GM12878 (cell line): ENCODE results near the gene CCDC127. TPM values are rescaled to one million over a fixed set of nuclear protein-coding genes. Genes with fewer than 3 reads are reported as not detected.

Experiments
- ATAC-seq: fragments of 200-7000 bp; cut with Tn5 transposase; 3 replicates; pipeline ENCODE4 v1.9.1; 2020; ENCODE audit warnings: mild to moderate bottlenecking, moderate library complexity
- BruUV-seq: library from RNA; stranded (reverse); fragments of 400-500 nt; replicated peaks from 2 replicates; lab custom pipeline; 2021; lab: Mats Ljungman, UMichigan
- CTCF ChIA-PET: fragments of 300-600 bp; sonication (Branson Sonifier 250); formaldehyde crosslinking; extraction: SDS; loops from one replicate; lab custom pipeline; 2021; ENCODE audit warnings: inconsistent platforms; lab: Yijun Ruan, JAX
- POLR2A ChIA-PET: fragments of 350-600 bp; formaldehyde crosslinking; extraction: SDS; loops from one replicate; lab custom pipeline; 2021; ENCODE audit warnings: inconsistent platforms; lab: Charles Lee
- RAD21 ChIA-PET: fragments of 300-600 bp; sonication (Branson Sonifier 250); formaldehyde crosslinking; loops from one replicate; lab custom pipeline; 2023; ENCODE audit warnings: antibody characterized with exemption; ENCODE audit not compliant: unreplicated experiment; lab: Charles Lee
- SMC1A ChIA-PET: fragments of 300-600 bp; sonication (Branson Sonifier 250); formaldehyde crosslinking; loops from one replicate; lab custom pipeline; 2023; ENCODE audit not compliant: unreplicated experiment, uncharacterized antibody; lab: Charles Lee
- DNase-seq: peaks from one replicate; pipeline ENCODE4 v3.0.0-alpha.2; 2011; ENCODE audit warnings: low read depth, low spot score
- FAIRE-seq: peaks from 3 replicates; lab custom pipeline; 2011; peaks lifted over from hg19 to GRCh38; lab: Jason Lieb, UNC
- H2AFZ ChIP-seq: 2 replicates; pipeline ENCODE4 v1.6.0; 2011; ENCODE audit warnings: low read depth, low read length, control low read depth; ENCODE audit not compliant: control insufficient read depth
- H3K27ac ChIP-seq: 2 replicates; pipeline ENCODE4 v1.5.1; 2011; ENCODE audit warnings: control low read depth; ENCODE audit not compliant: control insufficient read depth, insufficient read depth
- H3K27me3 ChIP-seq, 2 experiments: replicated peaks in 1 of 2; 2 replicates each; pipeline versions ENCODE4 v1.6.0 to v1.6.1; 2011; ENCODE audit warnings: low read length in 1 of 2; ENCODE audit not compliant: control insufficient read depth in 2 of 2, insufficient read depth in 2 of 2
- H3K36me3 ChIP-seq, 2 experiments: 2 replicates each; pipeline ENCODE4 v1.5.1; 2011; ENCODE audit warnings: low read length in 1 of 2; ENCODE audit not compliant: control insufficient read depth in 2 of 2, insufficient read depth in 2 of 2
- H3K4me1 ChIP-seq: 2 replicates; pipeline ENCODE4 v1.6.1; 2011; ENCODE audit warnings: mild to moderate bottlenecking, low read length, moderate library complexity, mixed read lengths; ENCODE audit not compliant: control insufficient read depth, insufficient read depth
- H3K4me2 ChIP-seq: 2 replicates; pipeline ENCODE4 v1.6.0; 2011; ENCODE audit warnings: control low read depth; ENCODE audit not compliant: control insufficient read depth, insufficient read depth
- H3K4me3 ChIP-seq: fragments of 200-600 bp; sonication (generic); 2 replicates; pipeline ENCODE4 v1.5.1; 2016
- H3K79me2 ChIP-seq: 2 replicates; pipeline ENCODE4 v1.6.0; 2011; ENCODE audit warnings: low read length; ENCODE audit not compliant: control insufficient read depth, insufficient read depth
- H3K9ac ChIP-seq: 2 replicates; pipeline ENCODE4 v1.8.0; 2011; ENCODE audit warnings: low read length, control low read depth, mixed read lengths; ENCODE audit not compliant: control insufficient read depth, insufficient read depth
- H3K9me3 ChIP-seq: replicated peaks from 3 replicates; pipeline ENCODE4 v1.5.1; 2011; ENCODE audit warnings: mild to moderate bottlenecking, low read length; ENCODE audit not compliant: control insufficient read depth, insufficient read depth
- H4K20me1 ChIP-seq: 2 replicates; pipeline ENCODE4 v1.6.0; 2011; ENCODE audit not compliant: control insufficient read depth, insufficient read depth
- BRCA1 ChIP-seq: IDR thresholded peaks from 2 replicates; pipeline ENCODE4 v1.6.1; 2011; ENCODE audit warnings: low read depth, low read length, improper control_type of control experiment
- CEBPZ ChIP-seq: fragments of 150-350 bp; IDR thresholded peaks from 2 replicates; pipeline ENCODE4 v1.6.1; 2016; ENCODE audit warnings: low read depth, low read length
- CHD4 ChIP-seq: fragments of 200-600 bp; sonication (generic); IDR thresholded peaks from 2 replicates; pipeline ENCODE4 v1.6.1; 2016; ENCODE audit warnings: mild to moderate bottlenecking
- GATAD2B ChIP-seq: fragments of 450-650 bp; conservative IDR thresholded peaks from 2 replicates; pipeline ENCODE4 v1.6.1; 2017; ENCODE audit warnings: low read depth, mild to moderate bottlenecking, moderate library complexity
- MEF2B ChIP-seq: fragments of 450-650 bp; IDR thresholded peaks from 2 replicates; pipeline ENCODE4 v1.6.1; 2018; ENCODE audit warnings: mild to moderate bottlenecking, moderate library complexity; ENCODE audit not compliant: partially characterized antibody, poor library complexity, severe bottlenecking
- NBN ChIP-seq: fragments of 450-650 bp; IDR thresholded peaks from 2 replicates; pipeline ENCODE4 v1.6.1; 2016
- NR2F1 ChIP-seq: fragments of 450-650 bp; conservative IDR thresholded peaks from 2 replicates; pipeline ENCODE4 v1.6.1; 2017; ENCODE audit warnings: mild to moderate bottlenecking
- RAD51 ChIP-seq: fragments of 450-650 bp; IDR thresholded peaks from 2 replicates; pipeline ENCODE4 v1.6.1; 2016; ENCODE audit warnings: moderate library complexity, mild to moderate bottlenecking, inconsistent platforms
- ZNF217 ChIP-seq: fragments of 450-650 bp; IDR thresholded peaks from 2 replicates; pipeline ENCODE4 v1.6.1; 2017; ENCODE audit warnings: antibody characterized with exemption, mild to moderate bottlenecking
- WGBS: methylation state at CpG from one replicate; pipeline ENCODE4 v1.1.6; 2016; ENCODE audit warnings: low lambda C conversion rate; ENCODE audit not compliant: insufficient replicate concordance, insufficient coverage; ENCODE audit errors: missing lambda C conversion rate; 5-methylcytosine and 5-hydroxymethylcytosine counted together
- in situ Hi-C: fragments of 300-500 bp; cut with MboI; formaldehyde crosslinking; loops from 9 replicates; pipeline ENCODE4 v1.14.3; 2018; ENCODE audit warnings: mixed read lengths
- intact Hi-C: fragments of 100-400 bp; cut with micrococcal nuclease; formaldehyde crosslinking; loops from one replicate; pipeline ENCODE4 v1.14.2; 2022; ENCODE audit not compliant: unreplicated experiment
- polyA plus RNA-seq, 11 experiments: library from polyadenylated mRNA; depleted of rRNA in 4 of 11; unstranded in 6 of 11; stranded (reverse) in 5 of 11; fragments of >200 nt; fragmentation: Nextera tagmentation in 4 of 11; fragmentation: Illumina TruSeq in 1 of 11; extraction: Ambion mirVana in 4 of 11; extraction: Trizol in 1 of 11; gene quantifications; 1 replicate in 1 of 11; 2 replicates in 10 of 11; pipeline versions ENCODE4 v1.2.1 to v1.2.3, GENCODE V29; 2011 to 2016; ENCODE audit warnings: inconsistent platforms in 2 of 11, missing spikeins in 2 of 11, low read depth in 1 of 11
- total RNA-seq, 4 experiments: library from RNA; depleted of rRNA in 3 of 4; stranded (reverse); fragments of >200 nt in 3 of 4; fragmentation: Illumina TruSeq in 1 of 4; extraction: Trizol in 1 of 4; gene quantifications; 2 replicates each; pipeline versions ENCODE4 v1.2.1 to v1.2.3, GENCODE V29; 2013 to 2021

CCDC127 gene
- total and polyA plus RNA-seq, 10 of the 15 experiments (the other 5 are each of a cell fraction or from before 2014, with no cell fraction given): 1.9 to 6.9 (median 2.9) TPM

DNA sequence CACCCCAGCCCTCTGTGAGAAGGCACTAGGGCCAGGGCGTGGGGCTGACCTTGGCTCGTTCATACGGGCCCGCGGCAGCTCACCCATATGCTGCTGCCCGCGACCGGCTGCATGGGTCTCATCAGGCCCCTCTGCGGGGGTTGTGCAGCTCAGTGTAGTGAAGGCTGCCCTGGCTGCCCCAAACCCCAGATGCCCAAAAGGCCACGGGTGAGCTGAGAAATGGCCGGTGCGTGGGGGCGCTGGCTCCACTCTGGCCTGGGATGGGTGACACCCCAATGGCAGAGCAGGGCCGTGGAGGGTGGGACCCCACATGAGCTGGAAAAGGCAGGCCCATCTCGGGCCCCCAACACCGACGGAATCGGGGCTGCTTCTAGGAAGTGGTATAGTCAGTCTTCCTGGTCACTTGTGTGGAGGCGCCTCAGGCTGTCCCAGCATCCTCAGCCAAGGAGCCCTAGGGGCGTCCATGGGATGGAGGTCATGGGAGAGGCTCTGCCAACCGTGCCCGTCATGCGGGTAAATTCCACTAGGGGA lies 46.1 kb downstream of the CCDC127 start:
- in situ Hi-C loops: no loop called here
- H3K9me3 ChIP-seq: no peaks in the 10 kb centered on the region
- DNase-seq (no peak), FAIRE-seq (no peak), ATAC-seq (no peak)
- H3K27me3 ChIP-seq: peaks cover 0 to 3% of the 10 kb centered on the region in 2 experiments; a peak in 2 of 4 replicates
- POLR2A ChIA-PET: no interaction called here
- H3K9ac ChIP-seq: no peak overlapping the region
- intact Hi-C loops: no loop called here
- no peak overlapping the region for H3K4me3 ChIP-seq
- CTCF ChIA-PET: no interaction called here
- no peak overlapping the region for H2AFZ ChIP-seq
- RAD21 ChIA-PET: no interaction called here
- H3K4me2 ChIP-seq: no peak overlapping the region
- SMC1A ChIA-PET: no interaction called here
- no peaks in the 10 kb centered on the region for H3K79me2 ChIP-seq
- H3K4me1 ChIP-seq: no peaks in the 10 kb centered on the region
- no TSS peak for BruUV-seq
- no peaks in the 10 kb centered on the region for H4K20me1 ChIP-seq
- no peak overlapping the region for H3K27ac ChIP-seq
- no peaks in the 10 kb centered on the region for H3K36me3 ChIP-seq
- WGBS: 62% methylated on average over 23 of the region's 23 CpGs
- TF ChIP-seq GATAD2B (no peak), CHD4 (no peak), RAD51 (no peak), CEBPZ (no peak), MEF2B (no peak), BRCA1 (no peak), NBN (no peak), NR2F1 (no peak), ZNF217 (no peak)
